GM12801 (cell line): Measurements from ENCODE around the gene HACD3.

Experiments used
- TF ChIP-seq, protein P1 (sequence below): IDR thresholded peaks from one replicate; pipeline ENCODE4 v1.5.1; 2011; ENCODE audit warnings: control low read depth; ENCODE audit not compliant: insufficient read length; ENCODE audit errors: extremely low read depth

Gene HACD3, protein sequence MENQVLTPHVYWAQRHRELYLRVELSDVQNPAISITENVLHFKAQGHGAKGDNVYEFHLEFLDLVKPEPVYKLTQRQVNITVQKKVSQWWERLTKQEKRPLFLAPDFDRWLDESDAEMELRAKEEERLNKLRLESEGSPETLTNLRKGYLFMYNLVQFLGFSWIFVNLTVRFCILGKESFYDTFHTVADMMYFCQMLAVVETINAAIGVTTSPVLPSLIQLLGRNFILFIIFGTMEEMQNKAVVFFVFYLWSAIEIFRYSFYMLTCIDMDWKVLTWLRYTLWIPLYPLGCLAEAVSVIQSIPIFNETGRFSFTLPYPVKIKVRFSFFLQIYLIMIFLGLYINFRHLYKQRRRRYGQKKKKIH

DNA sequence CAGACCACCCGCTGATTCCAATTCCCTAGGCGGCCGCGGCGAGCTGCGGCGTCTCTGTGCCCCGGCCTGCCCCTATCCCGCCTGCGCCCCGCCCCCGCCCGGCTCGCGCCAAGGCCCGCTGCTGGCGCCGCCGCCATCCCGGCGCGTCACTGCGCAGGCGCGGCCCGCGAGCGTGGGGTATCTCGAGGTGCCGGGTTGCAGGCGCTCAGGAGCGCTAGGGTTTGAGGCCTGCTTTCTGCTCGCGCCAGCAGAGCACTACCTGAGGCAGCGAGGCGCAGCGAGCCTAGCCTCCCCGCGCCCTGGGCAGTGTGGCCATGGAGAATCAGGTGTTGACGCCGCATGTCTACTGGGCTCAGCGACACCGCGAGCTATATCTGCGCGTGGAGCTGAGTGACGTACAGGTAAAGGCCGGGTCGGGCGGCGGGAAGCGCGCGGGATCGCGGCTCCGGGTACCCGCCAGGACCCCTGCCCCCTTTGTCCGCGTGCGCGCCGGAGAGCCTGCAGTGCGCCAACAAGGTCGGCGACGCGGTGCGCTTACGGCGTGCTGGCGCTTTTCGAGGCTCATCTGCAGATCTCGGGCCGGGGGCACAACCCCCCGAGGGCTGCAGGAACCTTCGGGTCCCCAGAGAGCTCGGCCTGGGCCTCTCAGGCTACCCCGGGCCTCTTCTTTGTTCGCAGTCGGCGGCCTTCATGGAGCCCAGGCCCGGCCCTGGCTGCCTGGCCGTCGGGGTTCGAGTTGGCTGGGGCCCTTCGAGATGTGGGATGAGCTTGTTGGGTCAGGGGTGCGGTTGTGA lies at the start of gene HACD3:
TSS of gene HACD3 (plus strand) at position 146 of the 794 bp plus-strand sequence. CDS start at position 315, 169 bp downstream.
- TF ChIP-seq, protein P1, sequence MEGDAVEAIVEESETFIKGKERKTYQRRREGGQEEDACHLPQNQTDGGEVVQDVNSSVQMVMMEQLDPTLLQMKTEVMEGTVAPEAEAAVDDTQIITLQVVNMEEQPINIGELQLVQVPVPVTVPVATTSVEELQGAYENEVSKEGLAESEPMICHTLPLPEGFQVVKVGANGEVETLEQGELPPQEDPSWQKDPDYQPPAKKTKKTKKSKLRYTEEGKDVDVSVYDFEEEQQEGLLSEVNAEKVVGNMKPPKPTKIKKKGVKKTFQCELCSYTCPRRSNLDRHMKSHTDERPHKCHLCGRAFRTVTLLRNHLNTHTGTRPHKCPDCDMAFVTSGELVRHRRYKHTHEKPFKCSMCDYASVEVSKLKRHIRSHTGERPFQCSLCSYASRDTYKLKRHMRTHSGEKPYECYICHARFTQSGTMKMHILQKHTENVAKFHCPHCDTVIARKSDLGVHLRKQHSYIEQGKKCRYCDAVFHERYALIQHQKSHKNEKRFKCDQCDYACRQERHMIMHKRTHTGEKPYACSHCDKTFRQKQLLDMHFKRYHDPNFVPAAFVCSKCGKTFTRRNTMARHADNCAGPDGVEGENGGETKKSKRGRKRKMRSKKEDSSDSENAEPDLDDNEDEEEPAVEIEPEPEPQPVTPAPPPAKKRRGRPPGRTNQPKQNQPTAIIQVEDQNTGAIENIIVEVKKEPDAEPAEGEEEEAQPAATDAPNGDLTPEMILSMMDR = no peak

- TF ChIP-seq, protein P1 = no peak
Observed at GRCh38 chr15:65484876-65485275, 45.4 kb upstream of the HACD3 start.

GRCh38 chr15:65494076-65494475 lies 36.2 kb upstream of the HACD3 start:
- TF ChIP-seq, protein P1 = no peak

GRCh38 chr15:65509321-65509720 lies 20.9 kb upstream of the HACD3 start:
- TF ChIP-seq, protein P1 = no peak

GRCh38 chr15:65512189-65512588 lies 18.1 kb upstream of the HACD3 start:
- TF ChIP-seq, protein P1 = no peak

GRCh38 chr15:65512807-65513416 lies 17.4 kb upstream of the HACD3 start:
- TF ChIP-seq, protein P1 = no peak
